K562 (cell line): ENCODE data around the gene FIS1. TPM values are rescaled to one million over a fixed set of nuclear protein-coding genes. Genes with fewer than 3 reads are reported as not detected.

Source experiments
- CHD2 ChIP-seq: IDR thresholded peaks from 2 replicates; pipeline ENCODE4 v1.6.1; 2011; ENCODE audit warnings: low read depth, low read length
- CXXC5 ChIP-seq: fragments of 250-450 bp; sonication (Bioruptor Pico); IDR thresholded peaks from 2 replicates; pipeline ENCODE4 v1.8.0; 2022; ENCODE audit warnings: inconsistent platforms, mild to moderate bottlenecking, moderate library complexity
- DPF2 ChIP-seq: fragments of 450-650 bp; IDR thresholded peaks from 2 replicates; pipeline ENCODE4 v1.6.1; 2016
- ELF1 ChIP-seq: fragments of 200-800 bp; sonication (Bioruptor generic); IDR thresholded peaks from 2 replicates; pipeline ENCODE4 v1.6.1; 2016; ENCODE audit warnings: missing genetic modification characterization, missing compliant biosample characterization
- LEF1 ChIP-seq: fragments of 450-650 bp; IDR thresholded peaks from 2 replicates; pipeline ENCODE4 v1.6.1; 2016; ENCODE audit warnings: mild to moderate bottlenecking
- MAX ChIP-seq: sonication (generic); formaldehyde crosslinking; IDR thresholded peaks from 2 replicates; pipeline ENCODE4 v1.9.0; 2022; ENCODE audit warnings: mild to moderate bottlenecking, missing genetic modification reagents
- MXI1 ChIP-seq: IDR thresholded peaks from 2 replicates; pipeline ENCODE4 v1.6.1; 2011; ENCODE audit warnings: low read depth, mild to moderate bottlenecking, improper control_type of control experiment, low read length
- PBX2 ChIP-seq, 2 experiments: IDR thresholded peaks in 1 of 2; conservative IDR thresholded peaks in 1 of 2; 2 replicates each; pipeline ENCODE4 v1.6.1; 2016; ENCODE audit warnings: low read depth in 2 of 2, mild to moderate bottlenecking in 1 of 2, missing compliant biosample characterization in 1 of 2, missing genetic modification characterization in 1 of 2, moderate library complexity in 1 of 2
- RCOR1 ChIP-seq, 2 experiments: IDR thresholded peaks; 2 replicates each; pipeline ENCODE4 v1.6.1; 2012; ENCODE audit warnings: low read depth in 2 of 2, low read length in 2 of 2, borderline replicate concordance in 1 of 2, improper control_type of control experiment in 1 of 2
- SPI1 ChIP-seq: IDR thresholded peaks from 2 replicates; pipeline ENCODE4 v1.6.1; 2011; ENCODE audit warnings: low read depth, low read length, control low read depth, borderline replicate concordance
- TCF3 ChIP-seq: sonication (generic); formaldehyde crosslinking; IDR thresholded peaks from 2 replicates; pipeline ENCODE4 v1.4.0; 2020; ENCODE audit warnings: mild to moderate bottlenecking, missing genetic modification reagents
- ZNF395 ChIP-seq: fragments of 200-800 bp; sonication (Bioruptor generic); IDR thresholded peaks from 2 replicates; pipeline ENCODE4 v1.6.1; 2017; ENCODE audit warnings: missing genetic modification characterization, missing compliant biosample characterization
- ZNF589 ChIP-seq: fragments of 200-800 bp; sonication (Bioruptor generic); IDR thresholded peaks from 2 replicates; pipeline ENCODE4 v1.6.1; 2016; ENCODE audit warnings: low read depth, missing genetic modification characterization, missing compliant biosample characterization
- ZNF764 ChIP-seq: fragments of 250-450 bp; sonication (Bioruptor Pico); IDR thresholded peaks from 2 replicates; pipeline ENCODE4 v1.4.0; 2020; ENCODE audit warnings: low read depth, mild to moderate bottlenecking, moderate library complexity
- polyA plus RNA-seq, 8 experiments: library from polyadenylated mRNA; depleted of rRNA in 4 of 8; stranded (reverse) in 5 of 8; unstranded in 3 of 8; fragments of >200 nt; fragmentation: Nextera tagmentation in 2 of 8; fragmentation: Illumina TruSeq in 1 of 8; extraction: Ambion mirVana in 2 of 8; extraction: Trizol in 1 of 8; gene quantifications; 2 replicates each; pipeline versions ENCODE4 v1.2.1 to v1.2.3, GENCODE V29; 2011 to 2014; ENCODE audit warnings: inconsistent platforms in 1 of 8, missing spikeins in 1 of 8
- total RNA-seq, 7 experiments: library from RNA; depleted of rRNA in 6 of 7; stranded (reverse); fragments of >200 nt in 6 of 7; fragmentation: Illumina TruSeq in 2 of 7; extraction: Trizol in 2 of 7; gene quantifications; 2 replicates each; pipeline versions ENCODE4 v1.2.1 to v1.2.3, GENCODE V29; 2011 to 2021; ENCODE audit warnings: low replicate concordance in 1 of 7
- TF ChIP-seq, protein P1 (sequence below): fragments of 200-800 bp; sonication (Bioruptor generic); IDR thresholded peaks from 2 replicates; pipeline ENCODE4 v1.6.1; 2017; ENCODE audit warnings: missing genetic modification characterization, missing compliant biosample characterization
- TF ChIP-seq, protein P2 (sequence below), 3 experiments: fragments of 200-800 bp in 1 of 3; fragments of 250-450 bp in 1 of 3; fragments of 450-650 bp in 1 of 3; sonication (Bioruptor Pico) in 1 of 3; sonication (Bioruptor generic) in 1 of 3; formaldehyde crosslinking in 1 of 3; IDR thresholded peaks; 2 replicates each; pipeline versions ENCODE4 v1.6.1 to v1.8.0; 2016 to 2022; ENCODE audit warnings: mild to moderate bottlenecking in 2 of 3, missing genetic modification characterization in 2 of 3, missing compliant biosample characterization in 1 of 3, moderate library complexity in 1 of 3

The FIS1 gene
- total and polyA plus RNA-seq, 9 of the 15 experiments (the other 6 are each of a cell fraction or from before 2014, with no cell fraction given) = 86.0 to 257 (median 144) TPM

DNA sequence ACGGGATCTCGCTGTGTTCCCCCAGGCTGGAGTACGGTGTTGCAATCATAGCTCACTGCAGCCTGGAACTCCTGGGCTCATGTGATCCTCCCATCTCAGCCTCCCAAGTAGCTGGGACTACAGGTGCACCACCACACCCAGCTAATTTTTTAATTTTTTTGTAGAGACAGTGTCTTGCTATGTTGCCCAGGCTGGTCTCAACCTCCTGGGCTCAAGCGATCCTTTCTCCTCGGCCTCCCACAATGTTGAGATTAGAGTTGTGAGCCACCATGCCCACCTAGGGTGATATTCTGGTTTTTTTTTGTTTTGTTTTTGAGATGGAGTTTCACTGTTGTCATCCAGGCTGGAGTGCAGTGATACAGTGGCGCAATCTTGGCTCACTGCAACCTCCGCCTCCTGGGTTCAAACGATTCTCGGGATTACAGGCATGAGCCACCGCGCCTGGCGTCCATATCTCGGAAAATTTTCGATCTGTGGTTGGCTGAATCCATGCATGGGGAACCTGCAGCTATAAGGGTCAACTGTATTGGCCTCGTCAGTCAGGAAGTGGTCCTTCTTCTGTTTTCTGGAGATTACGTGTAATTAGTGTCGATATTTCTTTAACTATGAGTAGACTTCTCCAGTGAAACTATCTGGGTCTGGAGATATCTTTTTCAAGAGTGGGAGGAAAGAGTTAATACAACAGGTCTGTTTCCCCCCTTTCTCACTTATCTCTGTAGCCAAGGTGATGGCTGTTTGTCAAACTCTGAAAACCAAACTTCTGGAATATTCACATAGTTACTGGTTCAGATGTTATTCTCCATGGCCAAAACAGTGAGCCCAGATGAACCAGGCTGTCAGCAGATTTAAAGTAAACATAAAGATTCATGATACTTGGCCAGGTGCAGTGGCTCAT, 21.0 kb upstream of the FIS1 start (continued):
- TF ChIP-seq TCF3 (CRISPR knock-in tag) (peak; percentile 96), ZNF589 (CRISPR knock-in tag) (0 out of 2 replicates have a peak, but pooled peaks have one; percentile 41), PBX2 (CRISPR knock-in tag; IDR thresholded peaks at IDR 0.05; ENCODE audit: low read depth) (no peak), PBX2 (tag; conservative IDR thresholded peaks at IDR 0.05; ENCODE audit: low read depth) (peak; percentile 59), ZNF764 (CRISPR knock-in tag) (no peak), MXI1 (peak; percentile 85), CXXC5 (CRISPR knock-in tag) (peak; percentile 82), CHD2 (no peak), SPI1 (peak; percentile 38; the same call in 1 of the 2 replicates), DPF2 (peak; percentile 76), RCOR1 (IDR thresholded peaks at IDR 0.05; ENCODE audit: borderline replicate concordance in 1 of 2, low read depth in 2 of 2, low read length in 2 of 2) (peak; percentile 73 to 96; a peak in 3 of 4 replicates), LEF1 (0 out of 2 replicates have a peak, but pooled peaks have one; percentile 47), MAX (CRISPR knock-in tag) (peak; percentile 43; the same call in 1 of the 2 replicates), ZNF395 (CRISPR knock-in tag) (peak; percentile 73; the same call in 1 of the 2 replicates), ELF1 (no peak)
- TF ChIP-seq, protein P1, sequence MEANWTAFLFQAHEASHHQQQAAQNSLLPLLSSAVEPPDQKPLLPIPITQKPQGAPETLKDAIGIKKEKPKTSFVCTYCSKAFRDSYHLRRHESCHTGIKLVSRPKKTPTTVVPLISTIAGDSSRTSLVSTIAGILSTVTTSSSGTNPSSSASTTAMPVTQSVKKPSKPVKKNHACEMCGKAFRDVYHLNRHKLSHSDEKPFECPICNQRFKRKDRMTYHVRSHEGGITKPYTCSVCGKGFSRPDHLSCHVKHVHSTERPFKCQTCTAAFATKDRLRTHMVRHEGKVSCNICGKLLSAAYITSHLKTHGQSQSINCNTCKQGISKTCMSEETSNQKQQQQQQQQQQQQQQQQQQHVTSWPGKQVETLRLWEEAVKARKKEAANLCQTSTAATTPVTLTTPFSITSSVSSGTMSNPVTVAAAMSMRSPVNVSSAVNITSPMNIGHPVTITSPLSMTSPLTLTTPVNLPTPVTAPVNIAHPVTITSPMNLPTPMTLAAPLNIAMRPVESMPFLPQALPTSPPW (CRISPR knock-in tag) = peak; percentile 61
- TF ChIP-seq, protein P2, sequence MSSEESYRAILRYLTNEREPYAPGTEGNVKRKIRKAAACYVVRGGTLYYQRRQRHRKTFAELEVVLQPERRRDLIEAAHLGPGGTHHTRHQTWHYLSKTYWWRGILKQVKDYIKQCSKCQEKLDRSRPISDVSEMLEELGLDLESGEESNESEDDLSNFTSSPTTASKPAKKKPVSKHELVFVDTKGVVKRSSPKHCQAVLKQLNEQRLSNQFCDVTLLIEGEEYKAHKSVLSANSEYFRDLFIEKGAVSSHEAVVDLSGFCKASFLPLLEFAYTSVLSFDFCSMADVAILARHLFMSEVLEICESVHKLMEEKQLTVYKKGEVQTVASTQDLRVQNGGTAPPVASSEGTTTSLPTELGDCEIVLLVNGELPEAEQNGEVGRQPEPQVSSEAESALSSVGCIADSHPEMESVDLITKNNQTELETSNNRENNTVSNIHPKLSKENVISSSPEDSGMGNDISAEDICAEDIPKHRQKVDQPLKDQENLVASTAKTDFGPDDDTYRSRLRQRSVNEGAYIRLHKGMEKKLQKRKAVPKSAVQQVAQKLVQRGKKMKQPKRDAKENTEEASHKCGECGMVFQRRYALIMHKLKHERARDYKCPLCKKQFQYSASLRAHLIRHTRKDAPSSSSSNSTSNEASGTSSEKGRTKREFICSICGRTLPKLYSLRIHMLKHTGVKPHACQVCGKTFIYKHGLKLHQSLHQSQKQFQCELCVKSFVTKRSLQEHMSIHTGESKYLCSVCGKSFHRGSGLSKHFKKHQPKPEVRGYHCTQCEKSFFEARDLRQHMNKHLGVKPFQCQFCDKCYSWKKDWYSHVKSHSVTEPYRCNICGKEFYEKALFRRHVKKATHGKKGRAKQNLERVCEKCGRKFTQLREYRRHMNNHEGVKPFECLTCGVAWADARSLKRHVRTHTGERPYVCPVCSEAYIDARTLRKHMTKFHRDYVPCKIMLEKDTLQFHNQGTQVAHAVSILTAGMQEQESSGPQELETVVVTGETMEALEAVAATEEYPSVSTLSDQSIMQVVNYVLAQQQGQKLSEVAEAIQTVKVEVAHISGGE (CRISPR knock-in tag; IDR thresholded peaks at IDR 0.05) = no peak
